Neural progenitor cell (in vitro differentiated cells): ENCODE measurements around the gene CERK. TPM values are rescaled to one million over a fixed set of nuclear protein-coding genes. Genes with fewer than 3 reads are reported as not detected.

Experiments used
- DNase-seq: peaks from one replicate; pipeline ENCODE4 v3.0.0-alpha.2; 2016; ENCODE audit warnings: low spot score
- H2AFZ ChIP-seq: fragments of 200-600 bp; sonication (generic); replicated peaks from 2 replicates; pipeline ENCODE4 v1.6.1; 2016; ENCODE audit warnings: antibody characterized with exemption
- H3F3A ChIP-seq: fragments of 200-600 bp; sonication (generic); 2 replicates; pipeline ENCODE4 v1.6.1; 2016; ENCODE audit warnings: antibody characterized with exemption, low read depth
- H3K27ac ChIP-seq: fragments of 200-600 bp; sonication (generic); 2 replicates; pipeline ENCODE4 v1.5.1; 2016; ENCODE audit warnings: mild to moderate bottlenecking
- H3K27me3 ChIP-seq: fragments of 200-600 bp; sonication (generic); 2 replicates; pipeline ENCODE4 v1.6.1; 2016; ENCODE audit warnings: mild to moderate bottlenecking, moderate library complexity
- H3K36me3 ChIP-seq: fragments of 200-600 bp; sonication (generic); 2 replicates; pipeline ENCODE4 v1.5.1; 2016
- H3K4me1 ChIP-seq: fragments of 200-600 bp; sonication (generic); 2 replicates; pipeline ENCODE4 v1.6.1; 2016; ENCODE audit warnings: mixed run types
- H3K4me2 ChIP-seq: fragments of 200-600 bp; sonication (generic); 2 replicates; pipeline ENCODE4 v1.6.1; 2016
- H3K4me3 ChIP-seq: fragments of 200-600 bp; sonication (generic); 2 replicates; pipeline ENCODE4 v1.5.1; 2016
- H3K79me2 ChIP-seq: fragments of 200-600 bp; sonication (generic); 2 replicates; pipeline ENCODE4 v1.6.1; 2016; ENCODE audit warnings: low read depth
- H3K9ac ChIP-seq: fragments of 200-600 bp; sonication (generic); 2 replicates; pipeline ENCODE4 v1.6.1; 2016
- H3K9me3 ChIP-seq: fragments of 200-600 bp; sonication (generic); 2 replicates; pipeline ENCODE4 v1.5.1; 2016; ENCODE audit warnings: low read depth
- H4K20me1 ChIP-seq: fragments of 200-600 bp; sonication (generic); 2 replicates; pipeline ENCODE4 v1.6.1; 2016; ENCODE audit warnings: low read depth
- H3K27ac Mint-ChIP-seq: 3 replicates; pipeline ENCODE4 v1.8.0; 2021; ENCODE audit warnings: mixed read lengths
- H3K27me3 Mint-ChIP-seq: 2 replicates; pipeline ENCODE4 v1.8.0; 2022; ENCODE audit warnings: low read depth, mild to moderate bottlenecking, inconsistent platforms, moderate library complexity, mixed read lengths; ENCODE audit not compliant: insufficient read depth
- H3K36me3 Mint-ChIP-seq: 3 replicates; pipeline ENCODE4 v1.8.0; 2021; ENCODE audit warnings: mixed read lengths
- H3K4me1 Mint-ChIP-seq: 3 replicates; pipeline ENCODE4 v1.8.0; 2021; ENCODE audit warnings: mixed read lengths
- H3K4me3 Mint-ChIP-seq: 3 replicates; pipeline ENCODE4 v1.8.0; 2021; ENCODE audit warnings: mild to moderate bottlenecking, moderate library complexity, mixed read lengths
- H3K9me3 Mint-ChIP-seq: 3 replicates; pipeline ENCODE4 v1.8.0; 2020; ENCODE audit warnings: mixed read lengths
- EZH2 ChIP-seq: fragments of 200-600 bp; sonication (generic); IDR thresholded peaks from 2 replicates; pipeline ENCODE4 v1.6.1; 2017; ENCODE audit warnings: antibody characterized with exemption, mild to moderate bottlenecking, moderate library complexity
- EZH2phosphoT487 ChIP-seq: fragments of 200-600 bp; sonication (generic); IDR thresholded peaks from 2 replicates; pipeline ENCODE4 v1.6.1; 2017; ENCODE audit warnings: antibody characterized with exemption
- total RNA-seq: library from RNA; depleted of rRNA; stranded (reverse); fragments of >200 nt; gene quantifications from 2 replicates; pipeline ENCODE4 v1.2.3, GENCODE V29; 2015; ENCODE audit warnings: low replicate concordance
- TF ChIP-seq, protein P1 (sequence below): fragments of 200-600 bp; sonication (generic); IDR thresholded peaks from 2 replicates; pipeline ENCODE4 v1.5.1; 2017; ENCODE audit warnings: antibody characterized with exemption, mild to moderate bottlenecking

CERK gene
- total RNA-seq, 1 donor from 2014 or later, result 53.6 TPM

DNA sequence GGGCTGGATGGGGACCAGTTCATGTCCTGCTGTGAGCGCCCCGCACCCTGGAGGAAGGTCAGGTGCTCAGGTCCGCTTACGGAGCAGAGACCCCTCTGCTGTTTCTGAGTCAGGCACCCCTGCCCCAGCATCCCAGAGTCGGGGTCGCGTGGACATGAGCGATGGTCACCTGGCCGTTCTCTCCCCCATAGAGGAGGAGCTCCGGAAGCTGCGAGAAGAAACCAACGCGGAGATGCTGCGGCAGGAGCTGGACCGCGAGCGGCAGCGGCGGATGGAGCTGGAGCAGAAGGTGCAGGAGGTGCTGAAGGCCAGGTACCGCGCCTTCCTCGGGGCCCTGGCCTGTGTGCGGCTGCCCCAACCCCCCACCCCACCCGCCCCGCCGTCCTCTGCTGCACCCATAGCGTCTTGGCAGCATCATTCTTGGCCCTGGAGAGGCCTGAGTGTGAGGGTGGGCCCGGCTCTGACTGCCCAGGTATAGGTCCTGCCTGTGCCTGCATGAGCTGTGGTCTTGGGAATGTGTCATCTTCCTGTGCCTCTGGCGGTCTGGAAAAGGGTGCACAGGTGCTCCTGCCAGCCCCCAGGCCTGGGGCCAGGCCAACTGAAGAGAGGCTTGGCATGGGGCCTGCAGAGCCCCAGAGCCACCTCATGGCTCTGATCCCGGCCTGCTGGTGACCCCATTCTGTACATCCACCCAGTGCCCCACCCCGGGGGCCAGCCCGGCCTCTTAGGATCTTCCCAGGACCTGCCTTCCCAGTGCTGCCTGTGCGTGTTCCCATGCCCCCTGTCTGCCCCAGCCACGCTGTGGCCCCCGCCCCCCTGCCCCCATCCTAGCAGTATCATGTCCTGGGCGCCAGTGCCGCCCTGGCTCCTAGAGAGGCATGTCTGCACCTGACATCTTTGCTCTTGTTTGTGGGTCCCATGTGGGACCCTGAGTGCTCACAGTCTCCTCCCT, 79.8 kb downstream of the CERK start:
- H3K9ac ChIP-seq, result no peak overlapping the region
- no peaks in the 10 kb centered on the region for H3F3A ChIP-seq
- H2AFZ ChIP-seq, result no peak overlapping the region
- no peak overlapping the region for H3K4me2 ChIP-seq
- no peak overlapping the region for H3K4me3 ChIP-seq
- H3K36me3 Mint-ChIP-seq, result no peaks in the 10 kb centered on the region
- TF ChIP-seq, protein P1, sequence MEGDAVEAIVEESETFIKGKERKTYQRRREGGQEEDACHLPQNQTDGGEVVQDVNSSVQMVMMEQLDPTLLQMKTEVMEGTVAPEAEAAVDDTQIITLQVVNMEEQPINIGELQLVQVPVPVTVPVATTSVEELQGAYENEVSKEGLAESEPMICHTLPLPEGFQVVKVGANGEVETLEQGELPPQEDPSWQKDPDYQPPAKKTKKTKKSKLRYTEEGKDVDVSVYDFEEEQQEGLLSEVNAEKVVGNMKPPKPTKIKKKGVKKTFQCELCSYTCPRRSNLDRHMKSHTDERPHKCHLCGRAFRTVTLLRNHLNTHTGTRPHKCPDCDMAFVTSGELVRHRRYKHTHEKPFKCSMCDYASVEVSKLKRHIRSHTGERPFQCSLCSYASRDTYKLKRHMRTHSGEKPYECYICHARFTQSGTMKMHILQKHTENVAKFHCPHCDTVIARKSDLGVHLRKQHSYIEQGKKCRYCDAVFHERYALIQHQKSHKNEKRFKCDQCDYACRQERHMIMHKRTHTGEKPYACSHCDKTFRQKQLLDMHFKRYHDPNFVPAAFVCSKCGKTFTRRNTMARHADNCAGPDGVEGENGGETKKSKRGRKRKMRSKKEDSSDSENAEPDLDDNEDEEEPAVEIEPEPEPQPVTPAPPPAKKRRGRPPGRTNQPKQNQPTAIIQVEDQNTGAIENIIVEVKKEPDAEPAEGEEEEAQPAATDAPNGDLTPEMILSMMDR, result no peak
- TF ChIP-seq EZH2phosphoT487, result no peak
- no peak for TF ChIP-seq EZH2
- no peaks in the 10 kb centered on the region for H3K9me3 ChIP-seq
- H3K4me3 Mint-ChIP-seq, result no peak overlapping the region
- H3K4me1 ChIP-seq, result no peaks in the 10 kb centered on the region
- peaks cover 4% of the 10 kb centered on the region for H4K20me1 ChIP-seq
- H3K27ac Mint-ChIP-seq, result no peak overlapping the region
- no peaks in the 10 kb centered on the region for H3K79me2 ChIP-seq
- H3K4me1 Mint-ChIP-seq, result peaks cover 10% of the 10 kb centered on the region
- H3K27me3 ChIP-seq, result no peaks in the 10 kb centered on the region
- DNase-seq, result no peak
- H3K27ac ChIP-seq, result no peak overlapping the region
- H3K36me3 ChIP-seq, result no peaks in the 10 kb centered on the region
- H3K9me3 Mint-ChIP-seq, result no peaks in the 10 kb centered on the region
- peaks cover 7% of the 10 kb centered on the region for H3K27me3 Mint-ChIP-seq

DNA sequence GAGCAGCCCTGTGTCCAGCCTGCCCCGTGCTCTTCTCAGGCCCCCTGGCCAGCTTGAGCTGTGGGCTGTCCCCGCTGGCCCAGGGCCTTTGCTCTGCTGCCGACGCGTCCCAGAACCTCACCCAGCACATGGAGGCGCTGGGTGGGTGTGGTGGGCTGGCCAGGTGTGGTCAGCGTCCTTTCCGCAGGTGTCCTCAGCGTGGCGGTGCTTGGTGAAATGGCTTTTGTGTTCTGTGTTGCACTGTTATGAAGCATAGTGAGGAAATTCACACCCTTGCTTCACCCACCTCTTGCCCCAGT, 80.4 kb downstream of the CERK start:
- peaks cover 5% of the 10 kb centered on the region for H3K4me1 ChIP-seq
- Mint-ChIP-seq H3K9me3 (no peaks in the 10 kb centered on the region), H3K36me3 (no peaks in the 10 kb centered on the region), H3K27ac (no peak overlapping the region), H3K27me3 (peaks cover 7% of the 10 kb centered on the region), H3K4me1 (peaks cover 14% of the 10 kb centered on the region), H3K4me3 (no peak overlapping the region)
- no peak for DNase-seq
- H3K4me3 ChIP-seq, result no peak overlapping the region
- H3K79me2 ChIP-seq, result no peaks in the 10 kb centered on the region
- H3K9ac ChIP-seq, result no peak overlapping the region
- no peaks in the 10 kb centered on the region for H3F3A ChIP-seq
- H3K9me3 ChIP-seq, result no peaks in the 10 kb centered on the region
- H3K27ac ChIP-seq, result no peak overlapping the region
- peaks cover 4% of the 10 kb centered on the region for H4K20me1 ChIP-seq
- no peak overlapping the region for H2AFZ ChIP-seq
- H3K36me3 ChIP-seq, result no peaks in the 10 kb centered on the region
- TF ChIP-seq, protein P1, result no peak
- no peak for TF ChIP-seq EZH2
- TF ChIP-seq EZH2phosphoT487, result no peak
- H3K4me2 ChIP-seq, result no peak overlapping the region
- no peaks in the 10 kb centered on the region for H3K27me3 ChIP-seq

DNA sequence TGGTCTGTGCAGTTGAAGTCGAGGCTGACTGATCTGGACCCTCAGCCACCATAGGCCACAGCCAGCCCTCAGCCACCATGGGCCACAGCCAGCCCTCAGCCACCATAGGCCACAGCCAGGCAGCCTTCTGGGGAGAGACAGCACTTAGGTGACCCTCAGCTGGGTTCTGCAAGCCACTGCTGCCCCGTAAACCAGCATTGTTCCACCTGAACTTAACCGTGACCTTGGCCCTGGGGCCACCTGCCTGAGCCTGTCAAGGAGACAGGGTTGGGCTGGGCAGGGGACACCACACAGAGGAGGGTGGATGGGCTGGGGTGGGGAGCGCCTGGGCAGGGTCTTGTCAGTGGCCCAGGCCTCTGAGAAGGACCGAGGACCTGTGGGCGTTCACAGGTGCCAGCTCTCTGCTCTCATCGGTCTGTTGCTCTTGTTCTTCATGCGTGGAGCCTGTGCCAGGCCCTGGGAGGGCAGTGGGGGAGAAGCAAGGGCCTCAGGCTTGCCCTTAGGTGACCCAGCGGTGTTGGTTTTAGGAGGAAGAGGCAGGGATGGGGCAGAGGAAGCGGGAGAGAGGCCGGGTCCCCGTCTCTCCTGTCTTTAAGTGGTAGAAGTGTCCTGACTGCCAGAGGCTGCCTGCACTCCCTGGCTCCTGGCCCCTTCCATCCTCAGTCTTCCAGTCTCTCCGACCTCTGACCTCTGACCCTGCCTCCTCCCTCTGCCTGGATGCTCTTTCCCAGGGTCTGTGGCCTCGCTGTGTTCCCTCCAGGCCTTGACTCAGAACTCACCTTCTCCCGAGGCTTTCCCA, 81.0 kb downstream of the CERK start:
- Histone ChIP-seq H3K4me2 (no peak overlapping the region), H3K9ac (no peak overlapping the region), H2AFZ (no peak overlapping the region), H3K4me1 (peaks cover 5% of the 10 kb centered on the region), H3K27me3 (no peaks in the 10 kb centered on the region), H3F3A (no peaks in the 10 kb centered on the region), H3K79me2 (no peaks in the 10 kb centered on the region), H3K36me3 (no peaks in the 10 kb centered on the region), H4K20me1 (peaks cover 4% of the 10 kb centered on the region), H3K4me3 (no peak overlapping the region), H3K27ac (no peak overlapping the region), H3K9me3 (no peaks in the 10 kb centered on the region)
- H3K36me3 Mint-ChIP-seq, result no peaks in the 10 kb centered on the region
- no peak for DNase-seq
- peaks cover 7% of the 10 kb centered on the region for H3K27me3 Mint-ChIP-seq
- H3K27ac Mint-ChIP-seq, result no peak overlapping the region
- no peaks in the 10 kb centered on the region for H3K9me3 Mint-ChIP-seq
- no peak overlapping the region for H3K4me3 Mint-ChIP-seq
- TF ChIP-seq EZH2phosphoT487, result no peak
- TF ChIP-seq, protein P1, result no peak
- no peak for TF ChIP-seq EZH2
- H3K4me1 Mint-ChIP-seq, result peaks cover 18% of the 10 kb centered on the region
